Amygdala (tissue), 56 donors: Measurements from ENCODE around the gene ILF2.
"Not testable (repeated sequence)": the region's sequence is repeated elsewhere in the genome, so short reads cannot be mapped to it uniquely, and the experiment has no call there.

Experiments
- DNase-seq, 56 donors: peaks; one replicate each; lab custom pipeline; 2025; lab: John Stamatoyannopoulos, UW

The ILF2 gene

GRCh38 chr1:153680120-153680403, 9.3 kb upstream of the ILF2 start:
- DNase-seq = no peak

- no peak for DNase-seq
Observed at GRCh38 chr1:153679337-153680119, 8.7 kb upstream of the ILF2 start.

DNA sequence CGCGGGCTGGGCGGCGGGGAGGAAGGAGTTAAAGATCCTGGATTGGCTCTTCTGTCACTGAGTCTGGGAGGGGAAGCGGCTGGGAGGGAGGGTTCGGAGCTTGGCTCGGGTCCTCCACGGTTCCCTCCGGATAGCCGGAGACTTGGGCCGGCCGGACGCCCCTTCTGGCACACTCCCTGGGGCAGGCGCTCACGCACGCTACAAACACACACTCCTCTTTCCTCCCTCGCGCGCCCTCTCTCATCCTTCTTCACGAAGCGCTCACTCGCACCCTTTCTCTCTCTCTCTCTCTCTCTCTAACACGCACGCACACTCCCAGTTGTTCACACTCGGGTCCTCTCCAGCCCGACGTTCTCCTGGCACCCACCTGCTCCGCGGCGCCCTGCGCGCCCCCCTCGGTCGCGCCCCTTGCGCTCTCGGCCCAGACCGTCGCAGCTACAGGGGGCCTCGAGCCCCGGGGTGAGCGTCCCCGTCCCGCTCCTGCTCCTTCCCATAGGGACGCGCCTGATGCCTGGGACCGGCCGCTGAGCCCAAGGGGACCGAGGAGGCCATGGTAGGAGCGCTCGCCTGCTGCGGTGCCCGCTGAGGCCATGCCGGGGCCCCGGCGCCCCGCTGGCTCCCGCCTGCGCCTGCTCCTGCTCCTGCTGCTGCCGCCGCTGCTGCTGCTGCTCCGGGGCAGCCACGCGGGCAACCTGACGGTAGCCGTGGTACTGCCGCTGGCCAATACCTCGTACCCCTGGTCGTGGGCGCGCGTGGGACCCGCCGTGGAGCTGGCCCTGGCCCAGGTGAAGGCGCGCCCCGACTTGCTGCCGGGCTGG, 7.9 kb upstream of the ILF2 start, which contains the start of gene NPR1:
NPR1 (plus strand) TSS at position 170 of the 818 bp plus-strand sequence; CDS start at position 591, 421 bp downstream.
- no peak for DNase-seq

- DNase-seq = peak in 23 of 56 donors; percentile 3 to 52 (median 16)
Observed at GRCh38 chr1:153677718-153678518, 7.1 kb upstream of the ILF2 start.

DNA sequence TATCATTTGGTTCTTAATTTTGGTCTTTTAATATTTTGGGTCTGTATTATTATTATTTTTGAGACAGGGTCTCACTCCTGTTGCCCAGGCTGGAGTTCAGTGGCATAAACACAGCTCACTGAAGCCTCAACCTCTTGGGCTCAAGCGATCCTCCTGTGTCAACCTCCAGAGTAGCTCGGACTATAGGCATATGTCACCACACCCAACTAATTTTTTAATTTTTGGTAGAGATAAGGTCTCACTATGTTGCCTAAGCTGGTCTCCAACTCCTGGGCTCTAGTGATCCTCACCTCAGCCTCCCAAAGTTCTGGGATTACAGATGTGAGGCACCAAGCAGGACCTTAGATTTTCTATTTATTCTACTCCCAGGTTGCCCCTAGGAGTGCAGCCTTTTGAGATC, 2.7 kb upstream of the ILF2 start:
- DNase-seq = no peak

- peak in 8 of 56 donors; percentile 16 to 51 (median 20) for DNase-seq
Observed at GRCh38 chr1:153671628-153672353, 998 bp upstream of the ILF2 start.

DNA sequence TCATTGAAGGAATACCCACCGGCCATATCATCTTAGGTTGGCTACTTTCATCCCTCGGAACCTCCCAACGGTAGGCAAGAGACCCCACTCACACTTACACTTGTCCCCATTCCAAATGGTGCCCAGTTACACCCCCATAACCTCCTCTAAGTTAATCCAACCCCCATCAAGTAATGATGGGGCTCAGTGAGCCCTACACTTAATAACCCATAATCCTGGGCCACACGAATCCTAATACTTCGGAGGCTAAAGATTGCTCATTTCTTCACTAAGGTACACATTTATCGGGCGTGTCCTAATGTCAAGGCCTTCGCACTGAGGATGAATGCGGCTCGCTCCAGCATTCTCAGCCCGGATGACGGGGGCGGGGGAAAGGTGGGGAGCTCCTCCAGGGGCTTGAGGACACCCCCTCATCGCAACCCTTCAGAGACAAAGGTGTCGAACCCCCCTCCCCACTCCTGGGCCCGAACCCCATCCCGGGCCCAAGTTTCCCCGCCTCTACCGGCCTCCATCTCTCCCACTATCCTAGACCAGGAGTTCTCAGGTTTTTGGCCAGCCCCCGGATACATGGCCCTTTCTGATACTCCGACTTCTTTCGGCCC, 435 bp downstream of the ILF2 start:
- no peak for DNase-seq

DNA sequence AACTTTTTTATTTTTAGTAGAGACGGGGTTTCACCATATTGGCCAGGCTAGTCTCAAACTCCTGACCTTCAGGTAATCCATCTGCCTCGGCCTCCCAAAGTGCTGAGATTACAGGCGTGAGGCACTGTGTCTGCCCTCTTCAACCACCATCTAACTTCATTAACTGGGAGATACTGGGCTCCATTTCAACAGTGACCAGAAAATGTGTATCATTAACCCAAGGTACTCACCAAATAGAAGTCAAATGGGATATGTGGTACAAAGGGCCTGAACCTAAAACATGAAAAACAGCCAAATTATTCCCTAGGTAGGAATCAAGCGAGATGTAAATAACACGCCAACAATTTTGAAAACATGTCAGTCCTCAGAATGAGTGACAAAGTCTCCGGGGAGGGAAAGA, 1.2 kb downstream of the ILF2 start:
- DNase-seq = no peak

- not testable (repeated sequence) for DNase-seq
Observed at GRCh38 chr1:153668672-153669071, 2.1 kb downstream of the ILF2 start.

- no peak for DNase-seq
Observed at GRCh38 chr1:153667439-153667838, 3.4 kb downstream of the ILF2 start.

GRCh38 chr1:153663211-153663610, 7.6 kb downstream of the ILF2 start:
- no peak for DNase-seq

DNA sequence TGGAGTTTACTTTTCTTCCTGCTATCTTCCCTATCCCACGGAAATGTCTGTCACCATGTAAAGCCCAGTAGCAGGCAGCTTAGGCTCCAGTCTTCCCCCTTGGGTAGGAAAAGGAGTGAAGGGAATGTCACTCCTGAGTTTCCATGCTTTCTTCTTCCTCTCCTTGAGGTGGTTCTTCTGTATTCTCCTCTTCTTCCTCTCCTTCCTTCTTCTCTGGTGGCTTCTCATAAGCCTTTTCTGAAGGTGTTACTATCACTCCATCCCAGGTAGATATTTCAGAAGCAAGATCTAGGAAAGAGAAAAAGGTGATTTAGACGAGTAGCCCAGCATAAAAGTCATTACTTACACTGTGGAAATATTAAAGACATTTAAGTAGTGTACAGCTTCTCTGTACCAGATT, 8.5 kb downstream of the ILF2 start:
- DNase-seq = no peak

GRCh38 chr1:153661111-153661708, 9.6 kb downstream of the ILF2 start:
- no peak for DNase-seq

DNA sequence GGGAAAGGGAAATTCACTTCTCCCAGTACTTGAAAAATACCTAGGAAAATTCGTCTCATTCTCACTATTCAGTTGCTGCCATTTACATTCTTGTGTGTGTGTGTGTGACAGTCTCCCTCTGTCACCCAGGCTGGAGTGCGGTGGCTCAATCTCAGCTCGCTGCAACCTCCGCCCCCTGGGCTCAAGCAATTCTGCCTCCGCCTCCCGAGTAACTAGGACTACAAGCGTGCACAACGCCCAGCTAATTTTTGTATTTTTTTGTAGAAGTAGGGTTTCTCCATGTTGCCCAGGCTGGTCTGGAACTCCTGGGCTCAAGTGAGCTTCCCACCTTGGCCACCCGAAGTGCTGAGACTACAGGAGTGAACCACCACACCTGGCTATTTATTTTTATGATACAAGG, 11.1 kb downstream of the ILF2 start:
- no peak for DNase-seq

- no peak for DNase-seq
Observed at GRCh38 chr1:153659175-153659534, 11.6 kb downstream of the ILF2 start.

GRCh38 chr1:153658400-153659174, 12.2 kb downstream of the ILF2 start, which contains the start of gene SNAPIN:
SNAPIN (plus strand) TSS chr1:153658703; CDS start chr1:153658744, 41 bp downstream.
- peak; percentile 47 to 96 (median 85) for DNase-seq

- DNase-seq = no peak
Observed at GRCh38 chr1:153655333-153655732, 15.5 kb downstream of the ILF2 start.

DNA sequence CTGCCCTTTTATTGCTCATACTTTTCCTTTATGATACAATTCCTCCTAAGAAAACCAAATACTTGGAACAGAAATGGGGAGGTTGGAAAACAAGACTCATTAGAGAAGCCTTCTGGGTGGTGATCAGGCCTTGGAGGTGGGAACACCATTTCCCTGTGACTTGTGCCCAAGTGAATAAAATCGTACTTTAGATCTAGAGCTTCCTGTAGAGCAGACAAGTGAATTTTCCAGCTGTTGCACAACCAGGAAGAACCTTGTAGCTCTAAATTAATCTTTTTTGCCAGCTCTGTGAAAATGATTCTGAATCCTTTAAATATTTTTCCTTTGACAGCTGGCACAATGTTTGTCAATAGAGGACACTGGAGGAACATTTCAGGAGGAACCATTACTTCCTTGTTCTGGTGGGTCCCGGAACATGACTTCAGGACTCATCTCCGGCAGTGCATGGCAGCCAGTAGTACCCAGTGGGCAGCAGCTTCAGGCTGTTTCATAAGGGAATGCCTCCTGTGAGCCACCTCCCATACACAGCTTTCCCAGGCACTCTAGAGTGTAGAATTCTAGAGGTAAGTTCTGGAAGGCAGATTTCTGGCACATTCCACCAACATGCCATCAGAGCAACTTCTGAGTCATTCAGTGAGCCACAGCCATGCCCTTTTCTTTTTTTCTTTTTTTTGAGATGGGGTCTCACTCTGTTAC, 17.8 kb downstream of the ILF2 start:
- DNase-seq = no peak
